HCT116 (cell line): ENCODE measurements around the gene FBXL3.

Source experiments
- CTCF ChIP-seq, 3 experiments: fragments of 200-600 bp in 1 of 3; sonication (generic) in 1 of 3; IDR thresholded peaks in 2 of 3; conservative IDR thresholded peaks in 1 of 3; 2 replicates each; pipeline ENCODE4 v1.5.1; 2012 to 2017; ENCODE audit warnings: low read depth in 2 of 3, low read length in 2 of 3, antibody characterized with exemption in 1 of 3, borderline replicate concordance in 1 of 3, control low read depth in 1 of 3, mild to moderate bottlenecking in 1 of 3, mixed read lengths in 1 of 3, mixed run types in 1 of 3, moderate library complexity in 1 of 3; ENCODE audit not compliant: insufficient read depth in 1 of 3
- EZH2 ChIP-seq: fragments of 200-600 bp; sonication (generic); IDR thresholded peaks from 2 replicates; pipeline ENCODE4 v1.6.1; 2017; ENCODE audit warnings: antibody characterized with exemption, mixed run types
- POLR2A ChIP-seq: IDR thresholded peaks from 2 replicates; pipeline ENCODE4 v1.7.0; 2011; ENCODE audit warnings: borderline replicate concordance; ENCODE audit not compliant: insufficient read depth, insufficient read length; ENCODE audit errors: extremely low read depth
- RAD21 ChIP-seq: IDR thresholded peaks from 2 replicates; pipeline ENCODE4 v1.6.1; 2012; ENCODE audit warnings: low read depth, mild to moderate bottlenecking
- REST ChIP-seq: IDR thresholded peaks from 2 replicates; pipeline ENCODE4 v1.6.1; 2012; ENCODE audit warnings: low read depth
- SIN3A ChIP-seq: IDR thresholded peaks from 2 replicates; pipeline ENCODE4 v1.6.1; 2012; ENCODE audit warnings: low read depth
- YY1 ChIP-seq: IDR thresholded peaks from 2 replicates; pipeline ENCODE4 v1.6.1; 2011; ENCODE audit warnings: low read length, low read depth, moderate library complexity, mild to moderate bottlenecking; ENCODE audit not compliant: insufficient replicate concordance; ENCODE audit errors: extremely low read depth

DNA sequence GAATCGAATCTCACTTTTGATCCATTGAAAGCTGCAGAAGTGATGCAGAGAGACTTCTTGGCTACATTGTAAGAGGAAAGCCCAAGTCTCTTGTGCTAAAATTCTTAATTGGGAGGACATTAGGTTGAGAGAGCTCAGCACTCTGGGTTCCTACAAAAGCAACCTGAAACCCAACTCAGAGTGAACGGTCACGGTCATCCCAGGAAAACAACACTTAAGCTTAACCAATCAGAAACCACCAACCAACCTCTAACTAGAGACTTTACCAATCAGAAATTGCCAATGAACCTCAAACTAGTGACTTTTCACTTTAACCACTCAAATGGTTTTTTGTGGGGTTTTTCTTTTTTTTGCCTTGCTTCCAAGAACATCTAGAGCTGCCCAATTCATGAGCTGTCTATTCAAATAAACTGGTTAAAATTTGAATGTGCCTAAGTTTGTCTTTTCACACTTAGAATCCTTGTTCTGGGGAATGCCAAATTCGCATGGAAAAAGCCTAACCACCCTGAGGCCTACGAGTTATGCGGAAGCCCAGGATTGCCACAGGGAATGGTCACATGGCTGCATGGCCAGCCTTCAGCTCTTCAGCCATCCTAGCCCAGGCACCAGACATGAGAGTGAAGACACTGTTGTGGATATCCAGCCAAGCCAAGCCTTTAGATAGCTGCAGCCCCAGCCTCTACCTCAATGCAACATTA, 52.9 kb downstream of the FBXL3 start:
- TF ChIP-seq CTCF (IDR thresholded peaks at IDR 0.05 in 2 of 3, conservative IDR thresholded peaks at IDR 0.05 in 1 of 3; ENCODE audit: borderline replicate concordance in 1 of 3, insufficient read depth in 1 of 3, low read depth in 2 of 3, low read length in 2 of 3): no peak
- no peak for TF ChIP-seq RAD21
- no peak for TF ChIP-seq YY1
- no peak for TF ChIP-seq POLR2A
- TF ChIP-seq REST: no peak
- TF ChIP-seq SIN3A: no peak
- no peak for TF ChIP-seq EZH2
